ENCODE results near the gene KRTAP10-2.
"Not testable (repeated sequence)": the region's sequence is repeated elsewhere in the genome, so short reads cannot be mapped to it uniquely, and the experiment has no call there.

DNA sequence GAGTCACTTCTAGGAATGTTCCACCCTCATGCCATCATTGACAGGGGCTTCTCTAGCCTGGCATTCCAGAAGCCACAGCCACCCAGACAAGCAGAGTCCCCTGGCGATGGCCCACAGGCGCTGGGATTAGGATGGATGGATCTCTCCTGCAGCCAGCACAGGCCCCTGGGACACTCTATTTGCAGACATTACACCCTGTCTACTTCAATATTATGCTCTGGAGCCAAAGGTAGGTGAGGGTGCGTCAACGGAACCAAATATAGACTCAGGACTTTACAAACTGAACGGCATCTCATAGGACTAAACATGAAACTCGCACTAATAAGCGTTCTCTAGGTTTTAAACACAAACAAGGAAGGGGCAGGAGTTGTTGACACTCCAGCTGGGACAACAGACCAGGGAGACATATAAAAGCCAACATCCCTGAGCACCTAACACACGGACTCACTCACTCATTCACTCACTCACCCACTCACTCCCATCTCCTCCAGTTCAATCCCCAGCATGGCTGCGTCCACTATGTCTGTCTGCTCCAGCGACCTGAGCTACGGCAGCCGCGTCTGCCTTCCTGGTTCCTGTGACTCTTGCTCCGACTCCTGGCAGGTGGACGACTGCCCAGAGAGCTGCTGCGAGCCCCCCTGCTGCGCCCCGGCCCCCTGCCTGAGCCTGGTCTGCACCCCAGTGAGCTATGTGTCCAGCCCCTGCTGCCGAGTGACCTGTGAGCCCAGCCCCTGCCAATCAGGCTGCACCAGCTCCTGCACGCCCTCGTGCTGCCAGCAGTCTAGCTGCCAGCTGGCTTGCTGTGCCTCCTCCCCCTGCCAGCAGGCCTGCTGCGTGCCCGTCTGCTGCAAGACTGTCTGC lies 49.0 kb upstream of the KRTAP10-2 start, which contains the start of gene KRTAP10-7:
- TF ChIP-seq, protein P1, sequence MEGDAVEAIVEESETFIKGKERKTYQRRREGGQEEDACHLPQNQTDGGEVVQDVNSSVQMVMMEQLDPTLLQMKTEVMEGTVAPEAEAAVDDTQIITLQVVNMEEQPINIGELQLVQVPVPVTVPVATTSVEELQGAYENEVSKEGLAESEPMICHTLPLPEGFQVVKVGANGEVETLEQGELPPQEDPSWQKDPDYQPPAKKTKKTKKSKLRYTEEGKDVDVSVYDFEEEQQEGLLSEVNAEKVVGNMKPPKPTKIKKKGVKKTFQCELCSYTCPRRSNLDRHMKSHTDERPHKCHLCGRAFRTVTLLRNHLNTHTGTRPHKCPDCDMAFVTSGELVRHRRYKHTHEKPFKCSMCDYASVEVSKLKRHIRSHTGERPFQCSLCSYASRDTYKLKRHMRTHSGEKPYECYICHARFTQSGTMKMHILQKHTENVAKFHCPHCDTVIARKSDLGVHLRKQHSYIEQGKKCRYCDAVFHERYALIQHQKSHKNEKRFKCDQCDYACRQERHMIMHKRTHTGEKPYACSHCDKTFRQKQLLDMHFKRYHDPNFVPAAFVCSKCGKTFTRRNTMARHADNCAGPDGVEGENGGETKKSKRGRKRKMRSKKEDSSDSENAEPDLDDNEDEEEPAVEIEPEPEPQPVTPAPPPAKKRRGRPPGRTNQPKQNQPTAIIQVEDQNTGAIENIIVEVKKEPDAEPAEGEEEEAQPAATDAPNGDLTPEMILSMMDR (IDR thresholded peaks at IDR 0.05) = not testable (repeated sequence)
- not testable (repeated sequence) for TF ChIP-seq POLR2AphosphoS5 (IDR thresholded peaks at IDR 0.05)

Data from esophagus muscularis mucosa (tissue), 3 donors.